Effector memory CD4-positive, alpha-beta T cell (primary cell): ENCODE results near the gene SIVA1.

Experiments
- DNase-seq, 3 donors: peaks; one replicate each; pipeline ENCODE4 v3.0.0-alpha.2; 2020
- H3K27ac ChIP-seq: 2 replicates; pipeline ENCODE4 v1.7.0; 2013; ENCODE audit warnings: mild to moderate bottlenecking, low read length, moderate library complexity; ENCODE audit not compliant: insufficient read depth, poor library complexity, severe bottlenecking
- H3K27me3 ChIP-seq: replicated peaks from 2 replicates; pipeline ENCODE4 v1.7.0; 2013; ENCODE audit warnings: mild to moderate bottlenecking, low read length; ENCODE audit not compliant: insufficient read depth, control insufficient read depth, poor library complexity, severe bottlenecking
- H3K36me3 ChIP-seq: 2 replicates; pipeline ENCODE4 v1.7.0; 2013; ENCODE audit warnings: mild to moderate bottlenecking, low read length, moderate library complexity; ENCODE audit not compliant: control insufficient read depth, insufficient read depth
- H3K4me1 ChIP-seq: 2 replicates; pipeline ENCODE4 v1.7.0; 2013; ENCODE audit warnings: low read length, mild to moderate bottlenecking; ENCODE audit not compliant: control insufficient read depth, insufficient read depth, poor library complexity, severe bottlenecking
- H3K4me3 ChIP-seq: 2 replicates; pipeline ENCODE4 v1.7.0; 2013; ENCODE audit warnings: low read length, low read depth, mild to moderate bottlenecking; ENCODE audit not compliant: insufficient read depth, poor library complexity, severe bottlenecking
- H3K9me3 ChIP-seq: 2 replicates; pipeline ENCODE4 v1.7.0; 2013; ENCODE audit warnings: mild to moderate bottlenecking, low read length, moderate library complexity; ENCODE audit not compliant: control insufficient read depth

Gene SIVA1

DNA sequence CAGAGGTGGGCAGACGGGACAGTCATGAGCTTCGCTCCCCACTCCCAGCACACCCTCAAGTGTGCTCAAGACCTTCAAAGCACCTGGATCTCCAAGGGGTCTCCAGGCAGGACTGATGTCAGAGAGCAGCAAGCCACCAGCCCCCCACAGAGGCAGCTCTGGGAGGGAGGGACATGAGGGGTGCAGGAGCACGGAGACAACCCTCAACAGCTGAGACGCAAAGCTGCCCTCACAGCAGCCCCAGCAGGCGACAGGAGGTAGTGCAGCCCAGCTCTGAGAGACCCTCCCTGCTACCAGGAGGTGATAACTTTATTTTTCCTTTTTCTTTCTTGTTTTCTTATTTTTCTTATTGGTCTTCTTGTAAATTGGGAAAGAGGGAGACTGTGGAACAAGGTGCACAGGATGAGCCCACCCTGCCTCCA lies 17.9 kb downstream of the SIVA1 start:
- Histone ChIP-seq H3K4me1 (peaks cover 3% of the 10 kb centered on the region), H3K36me3 (peaks cover 35% of the 10 kb centered on the region), H3K4me3 (no peak overlapping the region), H3K27me3 (no peaks in the 10 kb centered on the region), H3K9me3 (peaks cover 5% of the 10 kb centered on the region), H3K27ac (no peak overlapping the region)
- no peak for DNase-seq

DNA sequence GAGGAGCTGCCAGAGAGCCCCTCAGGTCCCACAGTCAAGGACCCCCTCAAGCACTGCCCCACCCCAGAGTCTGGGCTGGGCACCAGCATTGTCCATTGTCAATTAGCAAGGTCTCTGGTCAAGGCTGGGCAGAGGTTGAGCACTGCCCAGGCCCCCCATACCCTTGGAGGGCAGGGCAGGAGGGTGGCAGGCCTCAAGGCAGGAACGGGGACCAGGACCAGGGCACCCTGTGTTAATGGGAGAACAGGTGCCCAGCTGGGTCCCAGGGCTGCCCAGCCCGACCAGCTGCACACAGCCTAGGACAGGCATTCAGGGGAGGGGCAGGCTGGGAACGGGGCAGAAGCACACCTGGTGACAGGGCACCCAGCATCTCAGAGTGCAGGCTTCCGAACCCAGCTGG lies 18.4 kb downstream of the SIVA1 start:
- Histone ChIP-seq H3K27me3 (no peaks in the 10 kb centered on the region), H3K4me3 (no peak overlapping the region), H3K36me3 (peaks cover 35% of the 10 kb centered on the region), H3K9me3 (peaks cover 5% of the 10 kb centered on the region), H3K4me1 (peaks cover 3% of the 10 kb centered on the region), H3K27ac (no peak overlapping the region)
- no peak for DNase-seq

DNA sequence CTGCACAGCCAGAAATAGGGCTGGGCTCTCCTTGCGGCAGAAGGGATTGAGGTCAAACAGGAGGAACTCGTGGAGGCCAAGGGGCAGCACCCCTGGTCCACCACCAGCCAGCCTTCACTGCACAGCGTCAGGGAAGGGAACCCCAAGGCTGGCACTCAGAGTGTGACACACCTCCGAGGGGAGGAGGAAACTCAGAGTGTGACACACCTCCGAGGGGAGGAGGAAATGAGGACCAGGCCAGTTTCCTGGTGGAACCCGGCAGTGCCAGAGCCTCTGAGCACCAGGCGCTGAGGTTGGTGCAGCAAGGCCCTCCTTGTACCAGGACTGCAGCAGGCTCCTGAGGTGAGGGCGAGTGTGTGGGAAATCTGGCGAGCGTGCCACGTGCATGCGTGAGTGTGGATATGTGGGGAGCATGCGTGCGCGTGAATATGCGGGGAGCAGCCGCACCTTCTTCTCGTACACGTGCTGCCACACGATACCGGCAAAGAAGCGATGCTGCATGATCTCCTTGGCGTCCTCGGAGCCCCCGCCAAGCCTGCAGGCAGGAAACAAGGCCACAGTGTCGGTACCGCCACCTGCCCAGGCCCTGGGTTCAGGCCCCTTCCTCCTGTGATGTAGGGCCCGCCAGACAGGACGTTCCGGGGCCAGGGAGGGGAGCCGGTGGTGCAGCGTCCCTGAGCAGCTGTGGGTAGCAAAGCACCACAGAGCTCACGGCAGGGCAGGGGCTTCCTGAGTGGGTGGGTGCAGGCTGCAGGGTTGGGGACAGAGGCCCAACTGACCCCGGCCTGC lies 19.2 kb downstream of the SIVA1 start:
- H3K27ac ChIP-seq: no peak overlapping the region
- DNase-seq: no peak
- H3K9me3 ChIP-seq: peaks cover 5% of the 10 kb centered on the region
- peaks cover 3% of the 10 kb centered on the region for H3K4me1 ChIP-seq
- H3K36me3 ChIP-seq: peaks cover 38% of the 10 kb centered on the region
- H3K4me3 ChIP-seq: no peak overlapping the region
- H3K27me3 ChIP-seq: no peaks in the 10 kb centered on the region

DNA sequence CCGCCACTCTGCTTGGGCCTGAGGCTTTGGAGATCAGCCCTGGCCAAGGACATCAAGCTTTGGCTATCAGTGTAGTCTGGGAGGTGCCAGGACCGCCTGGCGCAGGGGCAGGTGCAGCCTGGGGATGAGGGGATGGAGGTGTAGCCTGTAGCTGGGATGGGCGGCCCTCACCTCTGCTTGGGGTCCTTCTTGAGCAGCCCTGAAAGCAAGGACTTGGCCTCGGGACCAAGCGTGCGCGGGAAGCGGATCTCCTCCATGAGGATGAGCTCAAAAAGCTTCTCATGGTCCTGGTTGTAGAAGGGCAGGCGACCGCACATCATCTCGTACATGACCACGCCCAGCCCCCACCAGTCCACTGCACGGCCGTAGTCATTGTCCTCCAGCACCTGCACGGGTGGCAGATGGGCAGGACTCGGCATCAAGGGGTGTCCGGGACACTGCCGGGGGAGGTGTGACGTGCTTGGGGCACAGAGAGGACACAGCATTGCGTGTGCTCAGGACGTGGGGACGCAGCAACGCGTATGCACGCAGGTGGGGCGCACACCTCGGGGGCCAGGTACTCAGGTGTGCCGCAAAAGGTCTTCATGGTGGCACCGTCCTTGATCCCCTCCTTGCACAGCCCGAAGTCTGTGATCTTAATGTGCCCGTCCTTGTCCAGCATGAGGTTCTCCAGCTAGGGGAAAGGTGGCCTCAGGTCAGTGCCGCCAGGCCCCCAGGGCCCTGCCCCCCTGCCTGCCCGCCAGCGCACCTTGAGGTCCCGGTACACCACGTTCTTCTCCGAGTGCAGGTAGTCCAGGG lies 20.0 kb downstream of the SIVA1 start:
- Histone ChIP-seq H3K36me3 (peaks cover 38% of the 10 kb centered on the region), H3K27me3 (no peaks in the 10 kb centered on the region), H3K9me3 (peaks cover 5% of the 10 kb centered on the region), H3K4me1 (peaks cover 3% of the 10 kb centered on the region), H3K4me3 (no peak overlapping the region), H3K27ac (no peak overlapping the region)
- DNase-seq: no peak

DNA sequence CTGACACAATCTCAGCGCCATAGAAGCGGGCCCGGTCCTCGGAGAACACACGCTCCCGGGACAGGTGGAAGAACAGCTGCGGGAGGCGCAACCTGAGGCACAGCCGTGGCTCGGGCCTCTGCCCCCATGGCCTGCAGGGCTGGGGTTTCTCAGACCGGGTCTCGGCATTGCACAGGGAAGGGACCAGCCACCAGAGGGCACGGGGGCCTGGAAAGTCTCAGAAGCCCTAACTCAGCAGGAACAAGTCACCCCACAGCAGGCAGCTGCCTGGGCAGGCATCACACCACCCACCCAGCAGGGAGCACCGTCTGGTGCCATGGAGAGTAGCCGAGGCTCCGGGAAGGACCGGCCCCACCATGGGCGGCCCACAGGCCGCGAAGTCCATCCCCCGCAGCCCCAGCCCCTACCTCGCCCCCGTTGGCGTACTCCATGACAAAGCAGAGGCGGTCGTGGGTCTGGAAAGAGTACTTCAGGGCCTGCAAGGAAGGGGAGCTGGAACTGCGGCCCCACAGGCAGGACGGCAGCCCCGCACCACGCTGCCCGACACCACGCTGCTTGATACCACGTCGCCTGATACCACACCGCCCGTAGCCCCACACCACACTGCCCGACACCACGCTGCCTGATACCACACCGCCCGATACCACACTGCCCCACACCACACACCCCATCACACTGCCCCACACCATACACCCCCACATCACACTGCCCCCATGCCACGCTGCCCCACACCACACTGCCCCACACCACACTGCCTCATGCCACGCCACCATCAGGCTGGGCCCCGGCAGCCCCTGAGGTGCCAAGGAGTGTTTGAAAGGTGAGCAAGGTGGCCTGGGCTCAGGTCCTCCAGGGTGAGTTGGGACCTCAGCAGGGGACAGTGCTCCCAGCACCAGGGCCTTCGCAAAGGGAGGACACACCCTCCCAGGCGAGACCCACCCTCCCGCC lies 20.8 kb downstream of the SIVA1 start:
- H3K27ac ChIP-seq: no peak overlapping the region
- no peaks in the 10 kb centered on the region for H3K4me1 ChIP-seq
- H3K27me3 ChIP-seq: no peaks in the 10 kb centered on the region
- H3K4me3 ChIP-seq: no peak overlapping the region
- no peak for DNase-seq
- peaks cover 38% of the 10 kb centered on the region for H3K36me3 ChIP-seq
- H3K9me3 ChIP-seq: peaks cover 5% of the 10 kb centered on the region

DNA sequence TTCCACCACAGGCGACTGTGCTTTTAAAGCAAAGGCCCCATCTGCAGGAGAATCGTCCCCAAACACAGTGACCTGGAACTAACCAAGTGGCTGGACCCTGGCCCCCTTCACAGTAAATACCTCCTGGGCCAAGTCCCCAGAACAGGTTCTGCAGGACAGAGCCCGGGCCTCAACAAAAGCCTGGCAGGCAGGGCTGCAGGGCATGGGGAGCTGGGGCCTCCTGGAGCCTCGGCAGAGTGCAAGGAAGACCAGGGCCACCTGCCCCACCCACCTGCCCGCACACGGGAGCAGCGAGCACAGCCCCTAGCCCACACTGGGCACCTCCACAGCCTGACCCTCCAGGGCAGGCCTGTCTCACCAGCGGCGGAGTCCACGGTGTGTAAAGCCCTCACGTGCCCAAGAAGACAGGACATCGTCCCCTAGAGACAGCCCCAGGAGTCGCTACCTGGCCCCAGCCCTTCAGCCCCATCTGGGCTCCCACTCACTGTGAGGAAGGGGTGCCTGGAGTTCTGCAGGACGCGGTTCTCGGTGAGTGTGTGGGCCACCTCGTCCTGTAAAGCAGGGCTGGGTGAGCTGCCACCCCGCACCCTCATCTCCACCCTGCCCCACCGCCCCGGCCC lies 21.6 kb downstream of the SIVA1 start:
- peaks cover 5% of the 10 kb centered on the region for H3K9me3 ChIP-seq
- no peak overlapping the region for H3K4me3 ChIP-seq
- no peaks in the 10 kb centered on the region for H3K27me3 ChIP-seq
- DNase-seq: no peak
- peaks cover 38% of the 10 kb centered on the region for H3K36me3 ChIP-seq
- H3K4me1 ChIP-seq: no peaks in the 10 kb centered on the region
- no peak overlapping the region for H3K27ac ChIP-seq

DNA sequence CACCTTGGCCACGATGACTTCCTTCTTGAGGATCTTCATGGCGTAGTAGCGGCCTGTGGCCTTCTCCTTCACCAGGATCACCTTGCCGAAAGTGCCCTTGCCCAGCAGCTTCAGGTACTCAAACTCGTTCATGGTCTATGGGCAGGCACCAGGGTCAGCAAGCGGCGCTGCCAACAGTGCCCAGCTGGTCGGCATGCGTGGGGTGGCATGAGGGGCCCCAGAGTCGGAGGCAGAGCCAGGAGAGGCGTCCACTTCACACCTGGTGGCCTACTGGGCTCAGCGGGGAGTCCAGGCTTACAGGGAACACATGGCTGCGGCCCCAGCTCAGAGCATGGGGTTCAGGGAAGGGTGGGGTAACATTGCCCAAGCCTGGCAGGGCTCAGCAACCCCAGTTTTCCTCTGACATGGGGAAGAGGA lies 22.1 kb downstream of the SIVA1 start:
- H3K36me3 ChIP-seq: peaks cover 38% of the 10 kb centered on the region
- H3K4me3 ChIP-seq: no peak overlapping the region
- H3K9me3 ChIP-seq: peaks cover 5% of the 10 kb centered on the region
- H3K27me3 ChIP-seq: no peaks in the 10 kb centered on the region
- H3K4me1 ChIP-seq: no peaks in the 10 kb centered on the region
- no peak for DNase-seq
- no peak overlapping the region for H3K27ac ChIP-seq

DNA sequence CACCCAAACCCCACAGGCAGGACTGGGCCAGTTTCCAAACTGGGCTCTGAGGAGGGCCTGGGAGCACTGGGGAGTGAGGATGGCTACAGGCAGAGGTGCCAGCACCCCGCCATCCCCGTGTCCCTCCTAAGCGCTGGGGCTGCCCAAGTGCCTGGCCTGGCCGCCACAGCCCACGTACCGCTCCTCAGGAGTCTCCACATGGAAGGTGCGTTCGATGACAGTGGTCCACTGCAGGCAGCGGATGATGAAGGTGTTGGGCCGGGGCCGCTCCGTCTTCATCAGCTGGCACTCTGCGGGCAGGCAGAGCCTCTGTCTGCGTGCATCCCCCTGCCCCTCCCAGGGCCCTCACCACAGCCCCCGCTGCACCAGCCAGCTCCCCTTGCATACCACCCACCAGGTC lies 23.5 kb downstream of the SIVA1 start:
- Histone ChIP-seq H3K9me3 (no peaks in the 10 kb centered on the region), H3K36me3 (peaks cover 31% of the 10 kb centered on the region)
- no peak for DNase-seq

DNA sequence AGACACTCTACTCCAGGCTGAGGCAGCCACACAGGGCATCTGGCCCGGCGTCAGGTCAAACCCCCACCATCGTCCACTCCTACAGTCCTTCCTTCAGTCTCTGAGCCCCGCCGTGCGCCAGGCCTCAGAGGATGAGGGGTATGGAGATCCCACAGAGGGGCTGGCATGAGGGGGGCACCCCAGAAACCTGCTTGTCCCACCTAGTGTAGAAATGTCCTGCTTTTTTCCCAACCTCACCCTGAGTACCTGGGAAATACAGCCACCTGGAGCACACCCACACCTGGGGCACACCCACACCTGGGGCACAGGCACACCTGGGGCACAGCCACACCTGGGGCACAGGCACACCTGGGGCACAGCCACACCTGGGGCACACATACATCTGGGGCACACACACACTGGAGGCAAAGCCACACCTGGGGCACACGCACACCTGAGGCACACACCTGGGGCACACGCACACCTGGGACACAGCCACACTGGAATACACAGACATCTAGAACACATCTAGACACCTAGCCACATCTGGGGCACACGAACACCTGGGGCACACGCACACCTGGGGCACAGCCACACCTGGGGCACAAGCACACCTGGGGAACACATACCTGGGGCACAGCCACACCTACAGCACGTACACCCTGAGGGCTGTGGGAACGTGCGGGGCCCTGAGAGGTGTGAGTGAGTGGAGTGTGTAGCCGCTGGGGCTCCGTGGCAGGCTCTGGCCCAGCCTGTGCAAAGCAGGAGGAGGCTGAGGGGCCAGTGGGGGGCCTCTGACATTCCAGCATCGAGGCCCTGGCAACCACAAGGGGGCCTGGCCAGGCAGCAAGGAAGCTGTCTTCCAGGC lies 24.2 kb downstream of the SIVA1 start:
- Histone ChIP-seq H3K27ac (no peak overlapping the region), H3K36me3 (peaks cover 24% of the 10 kb centered on the region), H3K9me3 (no peaks in the 10 kb centered on the region), H3K27me3 (no peaks in the 10 kb centered on the region), H3K4me3 (no peak overlapping the region), H3K4me1 (no peaks in the 10 kb centered on the region)
- no peak for DNase-seq

More for the DNA sequence above, 23.5 kb downstream of the SIVA1 start:
- no peak overlapping the region for H3K27ac ChIP-seq
- H3K27me3 ChIP-seq: no peaks in the 10 kb centered on the region
- H3K4me1 ChIP-seq: no peaks in the 10 kb centered on the region
- no peak overlapping the region for H3K4me3 ChIP-seq
